Brain pericyte (primary cell): Measurements from ENCODE around the gene SLC9A3.
"Not testable (repeated sequence)": the region's sequence is repeated elsewhere in the genome, so short reads cannot be mapped to it uniquely, and the experiment has no call there.

Experiments
- DNase-seq: peaks from one replicate; pipeline ENCODE4 v3.0.0-alpha.2; 2012; ENCODE audit warnings: low read depth, low spot score

The SLC9A3 gene

GRCh38 chr5:507986-508575 lies 16.2 kb downstream of the SLC9A3 start:
- DNase-seq = not testable (repeated sequence)

DNA sequence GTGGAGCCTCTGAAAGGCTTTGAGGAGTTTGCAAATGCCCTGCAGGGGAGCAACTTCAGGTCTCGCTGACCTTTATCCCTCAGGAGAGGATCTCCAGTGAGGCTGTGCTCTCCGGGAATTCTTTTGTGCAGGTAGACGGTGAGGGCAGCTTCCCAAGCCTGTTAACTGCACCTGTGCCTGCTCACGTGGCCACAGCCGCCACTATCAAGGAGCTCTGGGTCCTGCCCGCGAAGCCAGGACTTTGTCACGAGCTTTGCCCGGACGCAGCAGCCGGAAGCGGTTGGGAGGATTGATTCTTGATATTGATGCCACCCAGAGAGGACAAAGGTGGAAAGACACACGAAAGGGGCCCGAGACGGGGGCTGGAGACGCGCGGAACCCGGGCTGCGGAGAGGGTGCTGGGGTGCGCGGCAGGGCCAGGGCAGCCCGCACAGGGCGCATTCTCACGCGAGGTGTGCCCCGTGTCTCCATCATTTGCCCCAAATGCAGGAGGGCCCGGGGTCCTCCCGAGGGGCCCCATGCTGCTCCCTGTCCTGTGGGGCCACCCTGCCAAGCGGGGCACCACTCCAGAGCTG lies 18.2 kb downstream of the SLC9A3 start:
- no peak for DNase-seq

GRCh38 chr5:504326-505154 lies 19.7 kb downstream of the SLC9A3 start:
- no peak for DNase-seq

DNA sequence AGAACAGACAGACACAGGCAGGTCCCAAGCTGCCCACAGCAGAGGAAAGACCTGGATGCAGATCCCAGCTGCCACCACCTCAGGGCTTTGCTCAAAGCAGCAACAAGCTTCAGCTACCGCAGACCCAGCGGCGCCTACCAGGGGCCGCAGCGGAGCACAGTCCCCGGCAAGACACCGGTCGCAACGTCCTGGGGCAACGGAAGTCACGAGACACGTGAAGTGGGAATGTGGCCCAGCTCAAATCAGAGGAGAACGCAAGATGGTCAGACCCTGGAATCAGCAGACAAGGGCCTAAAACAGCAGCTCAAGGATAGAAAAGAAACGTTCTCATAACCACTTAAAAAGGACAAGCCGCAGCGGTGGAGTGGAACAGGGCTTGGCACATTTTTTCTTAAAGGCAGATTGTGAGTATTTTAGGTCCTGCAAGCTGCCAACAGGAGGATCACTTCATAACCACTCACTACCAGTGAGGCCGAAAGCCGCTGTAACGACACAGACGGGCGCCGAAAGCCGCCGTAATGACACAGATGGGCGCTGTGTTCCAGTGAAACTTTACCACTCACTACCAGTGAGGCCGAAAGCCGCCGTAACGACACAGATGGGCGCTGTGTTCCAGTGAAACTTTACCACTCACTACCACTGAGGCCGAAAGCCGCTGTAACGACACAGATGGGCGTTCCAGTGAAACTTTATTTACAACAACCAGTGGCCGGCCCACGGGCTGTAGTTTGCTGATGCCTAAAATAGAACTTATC lies 21.7 kb downstream of the SLC9A3 start:
- no peak for DNase-seq

- no peak for DNase-seq
Observed at GRCh38 chr5:501831-502184, 22.4 kb downstream of the SLC9A3 start.

- DNase-seq = no peak
Observed at GRCh38 chr5:501105-501830, 23.0 kb downstream of the SLC9A3 start.

DNA sequence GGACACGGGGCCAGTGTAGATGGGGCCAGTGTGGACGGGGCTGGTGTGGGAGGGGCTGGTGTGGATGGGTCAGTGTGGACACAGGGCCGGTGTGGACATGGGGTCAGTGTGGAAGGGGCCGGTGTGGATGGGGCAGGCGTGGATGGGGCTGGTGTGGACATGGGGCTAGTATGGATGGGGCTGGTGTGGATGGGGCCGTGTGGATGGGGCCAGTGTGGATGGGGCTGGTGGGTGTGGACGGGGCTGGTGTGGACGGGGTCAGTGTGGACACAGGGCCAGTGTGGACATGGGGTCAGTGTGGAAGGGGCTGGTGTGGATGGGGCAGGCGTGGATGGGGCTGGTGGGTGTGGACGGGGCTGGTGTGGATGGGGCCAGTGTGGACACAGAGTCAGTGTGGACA lies 23.8 kb downstream of the SLC9A3 start:
- DNase-seq = no peak

DNA sequence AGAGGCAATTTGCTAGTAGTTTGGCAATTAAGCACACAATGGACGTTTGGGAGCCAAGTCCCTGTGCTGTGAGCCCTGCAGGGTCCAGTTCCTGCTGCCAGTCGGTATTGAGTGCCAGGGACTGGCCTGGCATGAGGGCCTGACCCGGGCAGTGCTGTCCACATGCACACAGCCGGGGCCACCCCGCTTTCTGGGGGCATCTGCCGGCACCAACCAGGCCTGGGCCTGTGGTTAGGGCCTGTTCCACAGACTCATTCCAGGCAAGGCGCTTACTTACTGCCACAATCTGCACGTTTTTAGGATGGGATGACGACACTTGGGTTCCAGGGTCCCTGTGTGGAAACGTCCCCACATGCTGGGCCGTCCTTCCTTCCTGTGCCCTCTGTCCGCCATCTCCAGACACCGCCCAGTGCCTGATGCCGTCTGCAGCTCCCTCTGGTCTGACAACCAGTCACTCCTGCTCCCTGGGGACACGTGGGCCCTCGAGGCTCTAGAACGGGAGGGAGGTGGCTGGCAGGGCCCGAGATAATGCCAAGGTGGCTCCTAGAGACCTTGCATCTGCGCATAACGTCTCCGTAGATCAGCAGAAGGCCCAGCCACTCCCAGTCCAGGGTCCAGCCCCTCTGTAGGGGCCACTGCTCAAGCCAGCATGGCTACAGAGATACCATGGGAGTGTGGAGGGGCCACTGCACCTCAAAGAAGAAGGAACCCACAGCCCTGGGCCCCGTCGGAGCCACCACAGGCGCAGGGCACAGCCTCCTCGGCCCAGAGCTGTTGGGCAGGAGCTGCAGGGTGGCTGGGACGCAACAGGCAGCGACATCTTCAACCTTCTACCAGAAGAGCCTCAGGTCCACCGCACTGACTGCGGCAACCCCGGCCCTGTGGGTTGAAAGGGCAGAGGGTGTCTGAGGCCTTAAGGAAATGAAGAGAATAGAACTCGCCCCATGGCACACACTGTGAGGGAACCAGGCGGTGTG lies 24.7 kb downstream of the SLC9A3 start:
- no peak for DNase-seq

- no peak for DNase-seq
Observed at GRCh38 chr5:497871-498509, 26.3 kb downstream of the SLC9A3 start.

DNA sequence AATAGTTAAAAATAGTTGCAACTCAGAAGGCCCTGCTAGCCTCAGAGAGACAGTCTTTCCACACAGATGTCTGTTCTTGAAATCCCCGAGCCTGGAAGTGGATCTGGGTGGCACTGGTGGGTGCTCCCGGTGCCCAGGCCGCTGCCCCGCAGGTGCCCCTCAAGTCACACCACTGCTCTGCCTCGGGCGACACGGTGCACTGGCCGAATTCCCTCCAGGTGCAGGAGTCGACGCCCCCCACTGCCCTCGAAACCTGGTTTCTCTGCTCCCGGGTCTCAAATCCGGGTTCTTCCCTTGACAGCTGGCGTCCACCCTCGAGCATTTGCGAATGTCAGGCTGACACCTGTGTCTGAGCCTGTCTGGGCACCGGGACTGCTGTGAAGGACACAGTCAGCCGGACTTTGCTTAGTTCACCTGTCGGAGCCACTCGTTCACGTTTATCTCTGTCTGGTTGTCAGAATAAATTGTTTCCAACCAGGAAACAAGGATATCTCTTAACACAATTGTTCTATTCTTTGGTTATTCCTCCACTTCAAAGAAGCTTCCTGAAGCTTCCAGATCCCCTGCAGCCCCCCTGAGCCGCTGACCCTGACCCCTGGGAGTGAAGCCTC lies 27.1 kb downstream of the SLC9A3 start:
- no peak for DNase-seq

DNA sequence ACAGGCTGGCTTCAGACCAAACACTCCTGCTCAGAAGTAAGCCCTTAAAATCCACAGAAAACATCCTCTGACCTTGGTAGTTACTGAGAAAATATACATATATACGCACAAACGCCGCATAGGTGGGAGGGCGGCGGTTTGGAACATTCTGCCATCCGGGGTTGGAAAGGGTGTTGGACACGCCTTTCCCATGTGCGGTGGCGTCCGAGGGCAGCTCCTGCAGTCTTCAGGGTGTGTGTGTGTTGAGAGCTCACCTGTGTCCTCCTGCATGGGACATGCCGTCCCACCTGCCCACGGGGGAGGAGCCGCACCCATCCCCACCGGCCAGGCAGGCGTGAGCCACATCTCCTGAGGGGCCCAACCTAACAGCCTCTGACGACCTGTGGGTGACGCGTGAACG lies 28.2 kb downstream of the SLC9A3 start:
- no peak for DNase-seq

GRCh38 chr5:494667-495255 lies 29.5 kb downstream of the SLC9A3 start:
- no peak for DNase-seq

DNA sequence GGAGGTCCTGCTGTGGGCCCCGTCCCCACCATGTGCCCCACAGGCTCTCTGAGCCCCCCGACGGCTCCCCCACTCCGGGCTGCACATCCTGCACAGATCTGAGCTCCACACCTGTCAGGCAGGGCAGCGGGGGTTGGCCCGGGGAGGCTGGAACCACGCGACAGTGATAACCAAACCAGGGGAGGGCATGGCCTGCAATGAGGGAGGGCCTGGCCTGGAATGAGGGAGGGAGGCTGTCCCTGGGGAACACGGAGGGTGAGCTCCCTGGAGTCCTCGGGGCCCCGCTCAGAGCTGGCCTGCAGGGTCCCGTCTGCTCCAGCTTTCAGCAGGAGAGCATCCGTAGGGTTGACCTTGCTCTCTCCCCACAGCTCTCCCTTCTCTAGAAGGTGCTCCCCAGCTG lies 30.5 kb downstream of the SLC9A3 start:
- DNase-seq = no peak

DNA sequence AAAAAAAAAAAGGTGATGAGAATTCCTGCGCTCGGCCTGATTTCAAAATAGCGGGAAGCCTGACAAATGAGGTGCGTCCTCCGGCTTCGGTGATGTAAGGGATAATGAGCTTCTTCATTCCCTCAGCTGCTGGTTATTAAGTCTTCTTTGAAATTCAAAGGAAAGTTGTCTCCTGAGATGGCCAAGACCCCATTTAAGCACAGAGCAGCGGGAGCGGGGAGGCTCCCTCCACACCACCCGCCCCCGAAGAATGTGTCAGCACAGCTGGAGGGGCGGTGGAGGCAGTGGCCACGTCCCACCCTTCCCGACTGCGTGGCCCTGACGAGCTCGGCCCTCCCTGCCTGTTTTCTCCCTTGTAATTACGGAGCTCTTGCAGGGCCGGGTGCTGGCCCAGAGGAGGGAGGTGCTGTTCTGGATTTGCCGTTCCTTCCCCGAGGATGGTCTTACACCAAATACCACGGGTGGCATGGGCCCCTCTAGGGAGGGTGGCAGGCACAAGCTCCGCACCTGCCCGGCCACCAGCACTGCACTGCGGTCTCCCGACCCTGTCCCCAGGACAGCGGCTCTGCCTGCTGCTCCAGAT lies 31.0 kb downstream of the SLC9A3 start:
- no peak for DNase-seq

- no peak for DNase-seq
Observed at GRCh38 chr5:492314-492893, 31.8 kb downstream of the SLC9A3 start.

DNA sequence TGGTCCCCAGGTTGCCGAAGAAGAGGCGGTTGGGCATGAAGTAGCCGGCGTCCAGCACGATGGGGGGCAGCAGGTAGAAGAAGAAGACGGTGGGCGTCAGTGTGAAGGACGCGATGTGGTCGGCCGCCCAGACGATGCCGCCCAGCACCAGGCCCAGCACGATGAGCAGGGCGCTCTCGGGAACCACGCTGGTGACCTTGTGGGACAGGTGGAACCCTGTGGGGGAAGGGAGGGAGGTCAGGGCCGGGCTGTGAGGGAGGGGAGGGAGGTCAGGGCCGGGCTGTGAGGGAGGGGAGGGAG lies 32.4 kb downstream of the SLC9A3 start:
- DNase-seq = no peak

DNA sequence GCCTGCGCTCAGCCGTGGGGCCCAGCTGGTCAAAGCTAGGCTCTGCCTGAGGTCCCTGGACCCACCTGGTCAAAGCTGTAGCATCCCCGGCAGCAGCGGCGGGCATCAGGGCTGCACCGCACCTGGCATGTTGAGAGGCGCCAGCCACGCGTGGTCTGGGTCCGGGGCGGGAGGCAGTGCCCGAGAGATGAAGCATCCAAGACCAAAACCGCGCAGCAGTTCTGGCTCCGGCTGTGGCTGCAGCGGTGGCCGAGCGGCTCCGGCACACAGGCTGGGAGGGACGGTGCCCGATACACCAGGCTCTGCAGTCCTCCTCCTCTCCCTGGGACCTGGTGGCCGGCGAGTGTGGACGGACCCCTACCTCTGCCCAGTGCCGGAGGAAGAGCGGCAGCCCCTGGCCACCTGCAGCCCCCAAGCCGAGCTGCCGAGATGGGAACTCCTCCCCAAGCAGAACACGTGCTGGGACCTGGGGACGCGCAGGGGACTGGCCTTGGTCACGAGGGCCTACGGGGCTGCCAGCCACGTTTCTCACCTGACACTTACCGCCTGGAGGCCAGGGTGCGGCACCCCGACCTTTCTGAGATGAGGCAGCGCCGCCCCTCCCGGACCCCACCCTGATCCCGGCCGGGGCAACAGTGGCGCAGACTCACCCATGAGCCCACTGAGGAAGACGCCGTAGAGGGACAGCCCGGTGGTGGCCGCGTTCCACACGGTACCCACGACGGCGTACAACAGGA lies 33.0 kb downstream of the SLC9A3 start:
- DNase-seq = no peak
